Measurements from ENCODE around the gene BGN.

BGN gene

DNA sequence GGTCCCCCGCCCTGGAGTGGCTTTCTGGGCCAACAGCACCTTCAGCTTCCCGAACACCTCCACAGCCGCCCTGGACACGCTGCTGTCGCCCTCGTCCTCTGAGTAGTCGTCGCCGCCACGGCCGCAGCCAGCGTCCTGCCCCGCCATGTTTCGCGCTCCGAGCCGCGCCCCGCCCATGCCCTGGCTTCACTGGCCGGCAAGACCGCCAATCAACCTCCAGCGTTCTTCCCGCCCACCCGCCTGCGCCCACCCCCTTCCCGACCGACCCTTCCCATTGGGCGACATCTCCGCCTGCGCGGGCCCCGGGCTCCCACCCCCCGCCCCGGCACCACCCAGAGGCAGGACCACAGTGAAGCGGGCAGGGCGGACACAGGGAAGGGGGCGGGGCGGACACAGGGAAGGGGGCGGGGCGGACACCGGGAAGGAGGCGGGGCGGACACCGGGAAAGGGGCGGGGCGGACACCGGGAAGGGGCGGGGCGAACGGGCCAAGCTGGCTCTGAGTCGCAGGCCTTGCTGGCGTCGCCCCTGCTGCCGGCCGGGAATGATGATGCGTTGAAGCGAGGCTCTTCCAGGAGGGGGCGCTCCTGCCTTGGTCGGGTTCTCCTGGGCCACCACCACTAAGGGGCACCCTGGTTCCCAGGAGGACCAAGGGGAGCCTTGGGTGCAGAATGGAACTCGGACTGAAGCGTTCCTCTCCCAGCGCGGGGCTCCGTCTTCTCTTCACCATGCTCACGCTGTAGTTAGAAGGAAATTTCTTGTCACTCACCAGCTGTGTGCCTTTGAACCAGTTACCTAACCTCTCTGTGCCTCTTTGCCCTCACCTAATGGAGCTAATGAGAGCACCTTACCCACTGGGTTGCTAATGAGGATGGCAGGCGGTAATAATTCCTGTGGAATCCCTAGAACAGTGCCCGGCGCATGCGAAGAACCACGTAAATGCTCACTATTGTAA is 24.1 kb upstream of the BGN start, which contains the start of gene HAUS7:
Gene HAUS7, minus strand, starts transcription at position 166 of the 953 bp plus-strand sequence. Its CDS starts 19 bp downstream, at position 147.
- peak; percentile 84 for ATAC-seq
- TF ChIP-seq, protein P1, sequence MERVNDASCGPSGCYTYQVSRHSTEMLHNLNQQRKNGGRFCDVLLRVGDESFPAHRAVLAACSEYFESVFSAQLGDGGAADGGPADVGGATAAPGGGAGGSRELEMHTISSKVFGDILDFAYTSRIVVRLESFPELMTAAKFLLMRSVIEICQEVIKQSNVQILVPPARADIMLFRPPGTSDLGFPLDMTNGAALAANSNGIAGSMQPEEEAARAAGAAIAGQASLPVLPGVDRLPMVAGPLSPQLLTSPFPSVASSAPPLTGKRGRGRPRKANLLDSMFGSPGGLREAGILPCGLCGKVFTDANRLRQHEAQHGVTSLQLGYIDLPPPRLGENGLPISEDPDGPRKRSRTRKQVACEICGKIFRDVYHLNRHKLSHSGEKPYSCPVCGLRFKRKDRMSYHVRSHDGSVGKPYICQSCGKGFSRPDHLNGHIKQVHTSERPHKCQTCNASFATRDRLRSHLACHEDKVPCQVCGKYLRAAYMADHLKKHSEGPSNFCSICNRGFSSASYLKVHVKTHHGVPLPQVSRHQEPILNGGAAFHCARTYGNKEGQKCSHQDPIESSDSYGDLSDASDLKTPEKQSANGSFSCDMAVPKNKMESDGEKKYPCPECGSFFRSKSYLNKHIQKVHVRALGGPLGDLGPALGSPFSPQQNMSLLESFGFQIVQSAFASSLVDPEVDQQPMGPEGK (CRISPR knock-in tag; IDR thresholded peaks at IDR 0.05; ENCODE audit: borderline replicate concordance), result no peak
- TF ChIP-seq OSR1 (CRISPR knock-in tag; IDR thresholded peaks at IDR 0.05), result no peak
- TF ChIP-seq TOX (CRISPR knock-in tag; IDR thresholded peaks at IDR 0.05; ENCODE audit: borderline replicate concordance), result no peak
- no peak for TF ChIP-seq PPARA (CRISPR knock-in tag; IDR thresholded peaks at IDR 0.05; ENCODE audit: borderline replicate concordance)
- TF ChIP-seq TCF4 (CRISPR knock-in tag; IDR thresholded peaks at IDR 0.05; ENCODE audit: borderline replicate concordance), result no peak
- TF ChIP-seq ZFP3 (CRISPR knock-in tag; IDR thresholded peaks at IDR 0.05), result no peak

DNA sequence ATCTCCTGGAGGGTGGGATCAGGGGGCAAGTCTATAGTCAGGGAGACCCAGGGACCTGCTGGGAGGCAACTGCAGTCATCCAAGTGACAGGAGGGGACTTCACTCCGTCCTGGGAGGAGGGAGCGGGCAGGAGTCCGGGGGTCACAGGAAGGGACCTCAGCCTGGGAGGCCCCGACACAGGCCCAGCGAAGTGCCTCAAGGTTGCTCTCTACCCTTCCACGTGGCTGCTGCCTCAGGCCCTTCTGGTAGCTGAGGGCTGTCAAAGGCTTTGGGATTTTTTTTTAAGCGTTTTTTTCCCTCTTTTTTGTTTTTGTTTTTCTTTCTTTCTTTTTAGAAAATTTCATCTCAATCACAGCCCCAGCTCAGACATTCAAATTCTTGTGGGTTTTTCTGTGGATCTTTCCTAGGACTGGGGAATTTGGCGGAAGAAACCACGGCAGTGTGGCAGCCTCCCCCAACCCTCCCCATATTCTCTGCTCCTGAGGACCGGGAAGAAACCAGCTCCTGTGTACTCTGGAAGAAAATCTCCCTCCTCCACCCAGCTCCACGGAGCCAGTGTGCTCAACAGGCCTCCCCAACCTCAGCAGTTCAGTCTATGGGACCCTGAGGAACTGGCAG is 23.0 kb upstream of the BGN start:
- no peak for TF ChIP-seq ZFP30 (CRISPR knock-in tag; IDR thresholded peaks at IDR 0.05)
- TF ChIP-seq BACH2 (CRISPR knock-in tag; IDR thresholded peaks at IDR 0.05; ENCODE audit: borderline replicate concordance), result no peak
- TF ChIP-seq ARNTL (CRISPR knock-in tag; IDR thresholded peaks at IDR 0.05; ENCODE audit: borderline replicate concordance, low read depth), result no peak
- TF ChIP-seq CSDC2 (CRISPR knock-in tag; IDR thresholded peaks at IDR 0.05), result no peak
- TF ChIP-seq RARB (CRISPR knock-in tag; IDR thresholded peaks at IDR 0.05), result no peak
- TF ChIP-seq TOX (CRISPR knock-in tag; IDR thresholded peaks at IDR 0.05; ENCODE audit: borderline replicate concordance), result no peak
- ATAC-seq, result no peak

DNA sequence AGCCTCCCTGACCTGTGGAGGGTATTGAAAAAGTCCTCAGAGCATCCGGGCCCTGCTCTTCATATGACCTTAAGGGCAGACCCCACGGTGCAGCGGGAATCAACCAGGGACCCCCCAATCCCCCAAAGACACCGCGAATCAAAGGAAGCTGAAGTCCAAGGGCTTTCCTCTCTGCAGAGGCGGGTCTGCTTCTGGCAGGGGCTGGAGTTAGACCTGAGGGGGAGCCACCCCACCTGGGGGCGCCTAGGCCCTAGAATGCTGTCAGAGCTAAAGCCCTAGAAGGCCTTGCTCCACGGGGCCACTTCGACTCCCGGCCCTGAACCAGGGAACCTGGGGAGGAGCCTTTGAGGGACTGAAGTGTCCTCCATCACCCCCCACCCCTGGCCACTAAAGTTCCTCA is 21.7 kb upstream of the BGN start:
- ATAC-seq, result no peak
- TF ChIP-seq ISL1 (CRISPR knock-in tag; IDR thresholded peaks at IDR 0.05), result no peak
- no peak for TF ChIP-seq ESRRG (CRISPR knock-in tag; IDR thresholded peaks at IDR 0.05)
- no peak for TF ChIP-seq CSDC2 (CRISPR knock-in tag; IDR thresholded peaks at IDR 0.05)
- TF ChIP-seq ZNF8 (CRISPR knock-in tag; IDR thresholded peaks at IDR 0.05), result no peak
- no peak for TF ChIP-seq ARNTL (CRISPR knock-in tag; IDR thresholded peaks at IDR 0.05; ENCODE audit: borderline replicate concordance, low read depth)
- no peak for TF ChIP-seq TOX (CRISPR knock-in tag; IDR thresholded peaks at IDR 0.05; ENCODE audit: borderline replicate concordance)
- no peak for TF ChIP-seq ZC3H10 (CRISPR knock-in tag; IDR thresholded peaks at IDR 0.05)
- TF ChIP-seq ZNF70 (CRISPR knock-in tag; IDR thresholded peaks at IDR 0.05), result no peak
- no peak for TF ChIP-seq ZNF565 (CRISPR knock-in tag; conservative IDR thresholded peaks at IDR 0.05; ENCODE audit: low read depth)
- TF ChIP-seq, protein P2, sequence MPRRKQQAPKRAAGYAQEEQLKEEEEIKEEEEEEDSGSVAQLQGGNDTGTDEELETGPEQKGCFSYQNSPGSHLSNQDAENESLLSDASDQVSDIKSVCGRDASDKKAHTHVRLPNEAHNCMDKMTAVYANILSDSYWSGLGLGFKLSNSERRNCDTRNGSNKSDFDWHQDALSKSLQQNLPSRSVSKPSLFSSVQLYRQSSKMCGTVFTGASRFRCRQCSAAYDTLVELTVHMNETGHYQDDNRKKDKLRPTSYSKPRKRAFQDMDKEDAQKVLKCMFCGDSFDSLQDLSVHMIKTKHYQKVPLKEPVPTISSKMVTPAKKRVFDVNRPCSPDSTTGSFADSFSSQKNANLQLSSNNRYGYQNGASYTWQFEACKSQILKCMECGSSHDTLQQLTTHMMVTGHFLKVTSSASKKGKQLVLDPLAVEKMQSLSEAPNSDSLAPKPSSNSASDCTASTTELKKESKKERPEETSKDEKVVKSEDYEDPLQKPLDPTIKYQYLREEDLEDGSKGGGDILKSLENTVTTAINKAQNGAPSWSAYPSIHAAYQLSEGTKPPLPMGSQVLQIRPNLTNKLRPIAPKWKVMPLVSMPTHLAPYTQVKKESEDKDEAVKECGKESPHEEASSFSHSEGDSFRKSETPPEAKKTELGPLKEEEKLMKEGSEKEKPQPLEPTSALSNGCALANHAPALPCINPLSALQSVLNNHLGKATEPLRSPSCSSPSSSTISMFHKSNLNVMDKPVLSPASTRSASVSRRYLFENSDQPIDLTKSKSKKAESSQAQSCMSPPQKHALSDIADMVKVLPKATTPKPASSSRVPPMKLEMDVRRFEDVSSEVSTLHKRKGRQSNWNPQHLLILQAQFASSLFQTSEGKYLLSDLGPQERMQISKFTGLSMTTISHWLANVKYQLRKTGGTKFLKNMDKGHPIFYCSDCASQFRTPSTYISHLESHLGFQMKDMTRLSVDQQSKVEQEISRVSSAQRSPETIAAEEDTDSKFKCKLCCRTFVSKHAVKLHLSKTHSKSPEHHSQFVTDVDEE (CRISPR knock-in tag; IDR thresholded peaks at IDR 0.05), result no peak
- TF ChIP-seq, protein P1 (CRISPR knock-in tag; IDR thresholded peaks at IDR 0.05; ENCODE audit: borderline replicate concordance), result no peak
- no peak for TF ChIP-seq TCF4 (CRISPR knock-in tag; IDR thresholded peaks at IDR 0.05; ENCODE audit: borderline replicate concordance)
- TF ChIP-seq ZFP3 (CRISPR knock-in tag; IDR thresholded peaks at IDR 0.05), result no peak
- TF ChIP-seq OSR1 (CRISPR knock-in tag; IDR thresholded peaks at IDR 0.05), result no peak
- TF ChIP-seq BACH2 (CRISPR knock-in tag; IDR thresholded peaks at IDR 0.05; ENCODE audit: borderline replicate concordance), result no peak

DNA sequence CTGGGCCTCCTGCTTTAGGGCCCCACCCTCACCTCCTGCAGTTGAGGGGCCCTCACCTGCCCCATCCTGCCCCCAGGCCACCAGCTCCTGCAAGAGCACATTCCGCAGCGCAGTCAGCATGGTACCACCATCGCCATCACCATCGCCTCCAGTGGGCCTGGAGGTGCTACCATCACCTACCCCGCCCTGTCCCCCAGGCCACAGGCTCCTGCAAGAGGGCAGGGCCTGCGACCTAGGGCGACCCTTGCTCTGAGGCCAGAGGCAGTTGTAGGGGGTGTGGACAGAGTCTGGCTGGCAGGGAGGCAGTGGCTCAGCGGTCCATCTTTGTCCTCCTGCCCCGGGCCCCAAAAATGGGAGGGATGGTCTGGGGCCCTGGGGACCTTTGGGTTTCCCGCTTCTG is 20.5 kb upstream of the BGN start:
- no peak for ATAC-seq
- TF ChIP-seq, protein P3, sequence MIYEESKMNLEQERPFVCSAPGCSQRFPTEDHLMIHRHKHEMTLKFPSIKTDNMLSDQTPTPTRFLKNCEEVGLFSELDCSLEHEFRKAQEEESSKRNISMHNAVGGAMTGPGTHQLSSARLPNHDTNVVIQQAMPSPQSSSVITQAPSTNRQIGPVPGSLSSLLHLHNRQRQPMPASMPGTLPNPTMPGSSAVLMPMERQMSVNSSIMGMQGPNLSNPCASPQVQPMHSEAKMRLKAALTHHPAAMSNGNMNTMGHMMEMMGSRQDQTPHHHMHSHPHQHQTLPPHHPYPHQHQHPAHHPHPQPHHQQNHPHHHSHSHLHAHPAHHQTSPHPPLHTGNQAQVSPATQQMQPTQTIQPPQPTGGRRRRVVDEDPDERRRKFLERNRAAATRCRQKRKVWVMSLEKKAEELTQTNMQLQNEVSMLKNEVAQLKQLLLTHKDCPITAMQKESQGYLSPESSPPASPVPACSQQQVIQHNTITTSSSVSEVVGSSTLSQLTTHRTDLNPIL (CRISPR knock-in tag; IDR thresholded peaks at IDR 0.05; ENCODE audit: low read depth), result no peak
- no peak for TF ChIP-seq ISL1 (CRISPR knock-in tag; IDR thresholded peaks at IDR 0.05)
- TF ChIP-seq, protein P4, sequence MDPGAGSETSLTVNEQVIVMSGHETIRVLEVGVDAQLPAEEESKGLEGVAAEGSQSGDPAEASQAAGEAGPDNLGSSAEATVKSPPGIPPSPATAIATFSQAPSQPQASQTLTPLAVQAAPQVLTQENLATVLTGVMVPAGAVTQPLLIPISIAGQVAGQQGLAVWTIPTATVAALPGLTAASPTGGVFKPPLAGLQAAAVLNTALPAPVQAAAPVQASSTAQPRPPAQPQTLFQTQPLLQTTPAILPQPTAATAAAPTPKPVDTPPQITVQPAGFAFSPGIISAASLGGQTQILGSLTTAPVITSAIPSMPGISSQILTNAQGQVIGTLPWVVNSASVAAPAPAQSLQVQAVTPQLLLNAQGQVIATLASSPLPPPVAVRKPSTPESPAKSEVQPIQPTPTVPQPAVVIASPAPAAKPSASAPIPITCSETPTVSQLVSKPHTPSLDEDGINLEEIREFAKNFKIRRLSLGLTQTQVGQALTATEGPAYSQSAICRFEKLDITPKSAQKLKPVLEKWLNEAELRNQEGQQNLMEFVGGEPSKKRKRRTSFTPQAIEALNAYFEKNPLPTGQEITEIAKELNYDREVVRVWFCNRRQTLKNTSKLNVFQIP (CRISPR knock-in tag; IDR thresholded peaks at IDR 0.05; ENCODE audit: borderline replicate concordance, low read depth), result no peak
- no peak for TF ChIP-seq ZNF565 (CRISPR knock-in tag; conservative IDR thresholded peaks at IDR 0.05; ENCODE audit: low read depth)
- no peak for TF ChIP-seq PPARA (CRISPR knock-in tag; IDR thresholded peaks at IDR 0.05; ENCODE audit: borderline replicate concordance)
- TF ChIP-seq ZC3H10 (CRISPR knock-in tag; IDR thresholded peaks at IDR 0.05), result no peak
- TF ChIP-seq TOX (CRISPR knock-in tag; IDR thresholded peaks at IDR 0.05; ENCODE audit: borderline replicate concordance), result no peak
- no peak for TF ChIP-seq ZFP30 (CRISPR knock-in tag; IDR thresholded peaks at IDR 0.05)

Data from SK-N-SH treated with all-trans-retinoic acid at 6 μM for 48 hours (cell line).